CD4-positive, alpha-beta T cell (primary cell): ENCODE data around the gene E2F4. TPM values are rescaled to one million over a fixed set of nuclear protein-coding genes. Genes with fewer than 3 reads are reported as not detected.

Source experiments
- ATAC-seq: fragments of 200-7000 bp; cut with Tn5 transposase; one replicate; pipeline ENCODE4 v1.10.0; 2022; ENCODE audit warnings: mild to moderate bottlenecking; ENCODE audit not compliant: poor library complexity
- CTCF ChIA-PET: fragments of 350-600 bp; sonication (Branson Sonifier 250); formaldehyde crosslinking; loops from one replicate; lab custom pipeline; 2021; ENCODE audit warnings: antibody characterized with exemption, inconsistent platforms; lab: Charles Lee
- POLR2A ChIA-PET: fragments of 350-600 bp; sonication (Branson Sonifier 250); formaldehyde crosslinking; loops from one replicate; lab custom pipeline; 2021; ENCODE audit warnings: antibody characterized with exemption, inconsistent platforms; lab: Charles Lee
- DNase-seq, 14 experiments: peaks; one replicate each; pipeline ENCODE4 v3.0.0-alpha.2; 2013 to 2020; ENCODE audit warnings: mixed read lengths in 2 of 14
- H3K27ac ChIP-seq, 2 donors: one replicate each; pipeline versions ENCODE4 v1.5.1 to v1.7.0; 2013; ENCODE audit warnings: low read length in 2 of 2, low read depth in 1 of 2, mild to moderate bottlenecking in 1 of 2
- H3K27me3 ChIP-seq, 2 experiments: 1 replicate in 1 of 2; 2 replicates in 1 of 2; pipeline versions ENCODE4 v1.6.1 to v1.7.0; 2013; ENCODE audit warnings: low read length in 2 of 2, control low read depth in 1 of 2, mild to moderate bottlenecking in 1 of 2, moderate library complexity in 1 of 2; ENCODE audit not compliant: insufficient read depth in 2 of 2, control insufficient read depth in 1 of 2
- H3K36me3 ChIP-seq: one replicate; pipeline ENCODE4 v1.6.1; 2013; ENCODE audit warnings: low read length, control low read depth; ENCODE audit not compliant: insufficient read depth
- H3K4me1 ChIP-seq: one replicate; pipeline ENCODE4 v1.6.1; 2013; ENCODE audit warnings: low read length, control low read depth; ENCODE audit not compliant: insufficient read depth
- H3K4me3 ChIP-seq: one replicate; pipeline ENCODE4 v1.5.1; 2013; ENCODE audit warnings: mild to moderate bottlenecking, low read length, moderate library complexity
- H3K9me3 ChIP-seq, 2 experiments: 1 replicate in 1 of 2; 2 replicates in 1 of 2; pipeline versions ENCODE4 v1.6.1 to v1.7.0; 2013; ENCODE audit warnings: low read length in 2 of 2, mild to moderate bottlenecking in 2 of 2, control low read depth in 1 of 2, moderate library complexity in 1 of 2; ENCODE audit not compliant: control insufficient read depth in 1 of 2, insufficient read depth in 1 of 2
- H3K27ac Mint-ChIP-seq: one replicate; pipeline ENCODE4 v1.8.0; 2020; ENCODE audit warnings: mixed read lengths
- H3K27me3 Mint-ChIP-seq: one replicate; pipeline ENCODE4 v1.8.0; 2021; ENCODE audit warnings: mixed read lengths
- H3K36me3 Mint-ChIP-seq: one replicate; pipeline ENCODE4 v1.8.0; 2021; ENCODE audit warnings: low read depth, mixed read lengths
- H3K4me1 Mint-ChIP-seq: one replicate; pipeline ENCODE4 v1.8.0; 2021; ENCODE audit warnings: low read depth, mixed read lengths
- H3K4me3 Mint-ChIP-seq: one replicate; pipeline ENCODE4 v1.8.0; 2020; ENCODE audit warnings: mild to moderate bottlenecking, mixed read lengths
- H3K9me3 Mint-ChIP-seq: one replicate; pipeline ENCODE4 v1.8.0; 2020; ENCODE audit warnings: mixed read lengths
- CTCF ChIP-seq: fragments of 200-600 bp; IDR thresholded peaks from one replicate; pipeline ENCODE4 v1.8.0; 2022; ENCODE audit warnings: antibody characterized with exemption, mild to moderate bottlenecking
- intact Hi-C, 2 experiments: fragments of 100-400 bp; cut with DNase I in 1 of 2; cut with micrococcal nuclease in 1 of 2; formaldehyde crosslinking; loops; one replicate each; pipeline versions ENCODE4 v1.15.1 to v1.9.0; 2023 to 2025; cut with DNase I, micrococcal nuclease
- total RNA-seq, 174 experiments: library from RNA in 2 of 174; stranded (reverse) in 2 of 174; gene quantifications; one replicate each; pipeline ENCODE4 v1.2.3 and lab custom pipeline; 2021 to 2026

E2F4 gene
- total RNA-seq, 2 experiments from 2014 or later, result 50.9 to 56.1 TPM

GRCh38 chr16:67145746-67146145 lies 46.2 kb upstream of the E2F4 start:
- ATAC-seq (no peak), DNase-seq (no peak)
- Mint-ChIP-seq H3K4me3 (no peak overlapping the region), H3K9me3 (no peaks in the 10 kb centered on the region), H3K4me1 (no peaks in the 10 kb centered on the region), H3K27ac (no peak overlapping the region), H3K36me3 (peaks cover 80% of the 10 kb centered on the region), H3K27me3 (peaks cover 11% of the 10 kb centered on the region)
- intact Hi-C loops, result loop anchor here in 1 of 2 experiments (10.0 kb wide), 1 partner anchor 309 kb away; no protein-coding TSS in a partner anchor
- peaks cover 0 to 7% of the 10 kb centered on the region in 2 experiments for H3K9me3 ChIP-seq
- H3K27me3 ChIP-seq, result no peaks in the 10 kb centered on the region
- ChIA-PET CTCF (no interaction called here), POLR2A (no interaction called here)
- no peak for TF ChIP-seq CTCF
- H3K4me1 ChIP-seq, result peaks cover 12% of the 10 kb centered on the region
- no peak overlapping the region for H3K4me3 ChIP-seq
- no peak overlapping the region for H3K27ac ChIP-seq
- peaks cover 69% of the 10 kb centered on the region for H3K36me3 ChIP-seq

GRCh38 chr16:67146523-67147357 lies 45.2 kb upstream of the E2F4 start:
- Mint-ChIP-seq H3K27me3 (peaks cover 14% of the 10 kb centered on the region), H3K36me3 (peaks cover 70% of the 10 kb centered on the region), H3K4me3 (no peak overlapping the region), H3K9me3 (no peaks in the 10 kb centered on the region), H3K4me1 (peaks cover 8% of the 10 kb centered on the region), H3K27ac (no peak overlapping the region)
- TF ChIP-seq CTCF, result no peak
- no peak overlapping the region for H3K27ac ChIP-seq
- no peak for DNase-seq
- H3K36me3 ChIP-seq, result peaks cover 59% of the 10 kb centered on the region
- no peak for ATAC-seq
- H3K27me3 ChIP-seq, result no peaks in the 10 kb centered on the region
- ChIA-PET POLR2A (no interaction called here), CTCF (no interaction called here)
- intact Hi-C loops, result loop anchor here in 1 of 2 experiments (10.0 kb wide), 1 partner anchor 308 kb away; no protein-coding TSS in a partner anchor
- no peak overlapping the region for H3K4me3 ChIP-seq
- peaks cover 22% of the 10 kb centered on the region for H3K4me1 ChIP-seq
- H3K9me3 ChIP-seq, result peaks cover 0 to 7% of the 10 kb centered on the region in 2 experiments

- POLR2A ChIA-PET, result no interaction called here
- DNase-seq (no peak), ATAC-seq (no peak)
- Mint-ChIP-seq H3K9me3 (no peaks in the 10 kb centered on the region), H3K27ac (no peak overlapping the region), H3K36me3 (peaks cover 61% of the 10 kb centered on the region), H3K4me3 (no peak overlapping the region), H3K4me1 (peaks cover 10% of the 10 kb centered on the region), H3K27me3 (peaks cover 14% of the 10 kb centered on the region)
- H3K4me3 ChIP-seq, result no peak overlapping the region
- peaks cover 51% of the 10 kb centered on the region for H3K36me3 ChIP-seq
- intact Hi-C loops, result loop anchor here in 1 of 2 experiments (10.0 kb wide), 1 partner anchor 307 kb away; no protein-coding TSS in a partner anchor
- no peak for TF ChIP-seq CTCF
- peaks cover 24% of the 10 kb centered on the region for H3K4me1 ChIP-seq
- H3K9me3 ChIP-seq, result peaks cover 0 to 7% of the 10 kb centered on the region in 2 experiments
- H3K27ac ChIP-seq, result no peak overlapping the region
- CTCF ChIA-PET, result no interaction called here
- no peaks in the 10 kb centered on the region for H3K27me3 ChIP-seq
These were observed 44.4 kb upstream of the E2F4 start for GRCh38 chr16:67147437-67148140.
